IMR-90 (cell line): Measurements from ENCODE around the gene QSOX2. TPM values are rescaled to one million over a fixed set of nuclear protein-coding genes. Genes with fewer than 3 reads are reported as not detected.

Source experiments
- ATAC-seq: fragments of 200-7000 bp; cut with Tn5 transposase; 2 replicates; pipeline ENCODE4 v1.9.1; 2020; ENCODE audit warnings: low read depth, mild to moderate bottlenecking, moderate library complexity
- BruUV-seq: library from RNA; stranded (reverse); fragments of 400-500 nt; replicated peaks from 2 replicates; lab custom pipeline; 2021; lab: Mats Ljungman, UMichigan
- CTCF ChIA-PET: fragments of 300-600 bp; formaldehyde crosslinking; extraction: SDS; loops from one replicate; lab custom pipeline; 2021; ENCODE audit warnings: antibody characterized with exemption; lab: Yijun Ruan, JAX
- POLR2A ChIA-PET: fragments of 300-600 bp; sonication (Branson Sonifier 250); formaldehyde crosslinking; loops from one replicate; lab custom pipeline; 2022; ENCODE audit warnings: antibody characterized with exemption; ENCODE audit not compliant: unreplicated experiment; lab: Charles Lee
- DNase-seq: peaks from one replicate; pipeline ENCODE4 v3.0.0; 2013
- H2AFZ ChIP-seq: replicated peaks from 2 replicates; pipeline ENCODE3; 2013; ENCODE audit warnings: low read length, mild to moderate bottlenecking; ENCODE audit not compliant: poor library complexity
- H2AK5ac ChIP-seq: 2 replicates; pipeline ENCODE4 v1.6.1; 2013; ENCODE audit warnings: low read depth, low read length, inconsistent platforms
- H2AK9ac ChIP-seq: replicated peaks from 2 replicates; pipeline ENCODE3; 2013; ENCODE audit warnings: mild to moderate bottlenecking, low read depth, low read length, moderate library complexity; ENCODE audit not compliant: poor library complexity
- H2BK120ac ChIP-seq: 2 replicates; pipeline ENCODE4 v1.6.1; 2013; ENCODE audit warnings: low read depth, low read length, inconsistent platforms
- H2BK15ac ChIP-seq: 3 replicates; pipeline ENCODE4 v1.6.1; 2013; ENCODE audit warnings: low read depth, low read length, inconsistent platforms
- H2BK20ac ChIP-seq: 2 replicates; pipeline ENCODE4 v1.6.1; 2013; ENCODE audit warnings: low read depth, mild to moderate bottlenecking, inconsistent platforms, low read length, moderate library complexity
- H2BK5ac ChIP-seq: 2 replicates; pipeline ENCODE4 v1.6.1; 2013; ENCODE audit warnings: mild to moderate bottlenecking, low read depth, low read length, inconsistent platforms; ENCODE audit not compliant: poor library complexity, severe bottlenecking
- H3K14ac ChIP-seq: replicated peaks from 2 replicates; pipeline ENCODE4 v1.6.1; 2013; ENCODE audit warnings: low read depth, low read length, inconsistent platforms
- H3K18ac ChIP-seq: 2 replicates; pipeline ENCODE4 v1.6.1; 2013; ENCODE audit warnings: low read depth, low read length, control low read depth
- H3K23ac ChIP-seq: 2 replicates; pipeline ENCODE4 v1.6.1; 2013; ENCODE audit warnings: low read depth, low read length, inconsistent platforms
- H3K27ac ChIP-seq: 2 replicates; pipeline ENCODE4 v1.5.1; 2013; ENCODE audit warnings: mild to moderate bottlenecking, control low read depth, low read length; ENCODE audit not compliant: insufficient read depth
- H3K27me3 ChIP-seq: 2 replicates; pipeline ENCODE4 v1.6.1; 2013; ENCODE audit warnings: low read length; ENCODE audit not compliant: control insufficient read depth, insufficient read depth
- H3K36me3 ChIP-seq: 2 replicates; pipeline ENCODE4 v1.6.1; 2013; ENCODE audit warnings: low read length, mixed read lengths; ENCODE audit not compliant: control insufficient read depth, insufficient read depth
- H3K4ac ChIP-seq: 2 replicates; pipeline ENCODE4 v1.6.1; 2013; ENCODE audit warnings: low read depth, low read length, inconsistent platforms
- H3K4me1 ChIP-seq: 2 replicates; pipeline ENCODE4 v1.6.1; 2013; ENCODE audit warnings: low read length, mixed read lengths; ENCODE audit not compliant: control insufficient read depth, insufficient read depth
- H3K4me2 ChIP-seq: 2 replicates; pipeline ENCODE4 v1.6.1; 2013; ENCODE audit warnings: low read depth, mild to moderate bottlenecking, control low read depth, low read length, moderate library complexity
- H3K4me3 ChIP-seq: 2 replicates; pipeline ENCODE4 v1.5.1; 2013; ENCODE audit warnings: low read depth, mild to moderate bottlenecking, control low read depth, low read length, moderate library complexity; ENCODE audit not compliant: insufficient read depth
- H3K56ac ChIP-seq: 2 replicates; pipeline ENCODE4 v1.6.1; 2013; ENCODE audit warnings: low read length, inconsistent platforms; ENCODE audit not compliant: insufficient read depth; ENCODE audit errors: extremely low read depth
- H3K79me1 ChIP-seq, 2 experiments: 2 replicates each; pipeline ENCODE4 v1.6.1; 2013; ENCODE audit warnings: low read length in 2 of 2, inconsistent platforms in 1 of 2, low read depth in 1 of 2
- H3K9ac ChIP-seq: 2 replicates; pipeline ENCODE4 v1.6.1; 2013; ENCODE audit warnings: low read depth, low read length, control low read depth
- H3K9me1 ChIP-seq: 2 replicates; pipeline ENCODE4 v1.6.1; 2013; ENCODE audit warnings: low read length, inconsistent platforms; ENCODE audit not compliant: insufficient read depth
- H3K9me3 ChIP-seq: 2 replicates; pipeline ENCODE4 v1.6.1; 2013; ENCODE audit warnings: low read length; ENCODE audit not compliant: control insufficient read depth, insufficient read depth
- H4K20me1 ChIP-seq: 2 replicates; pipeline ENCODE4 v1.6.1; 2013; ENCODE audit warnings: low read length, inconsistent platforms; ENCODE audit not compliant: insufficient read depth
- H4K5ac ChIP-seq: 2 replicates; pipeline ENCODE4 v1.6.1; 2013; ENCODE audit warnings: mild to moderate bottlenecking, low read depth, low read length, control low read depth
- H4K8ac ChIP-seq, 2 experiments: 2 replicates each; pipeline ENCODE4 v1.6.1; 2013; ENCODE audit warnings: low read depth in 2 of 2, low read length in 2 of 2, control low read depth in 1 of 2, inconsistent platforms in 1 of 2
- H4K91ac ChIP-seq: 2 replicates; pipeline ENCODE4 v1.6.1; 2013; ENCODE audit warnings: low read depth, low read length, inconsistent platforms; ENCODE audit not compliant: insufficient read depth
- BHLHE40 ChIP-seq: fragments of 150-350 bp; IDR thresholded peaks from 2 replicates; pipeline ENCODE4 v1.6.1; 2016; ENCODE audit warnings: mild to moderate bottlenecking, low read depth, low read length
- CEBPB ChIP-seq: IDR thresholded peaks from 2 replicates; pipeline ENCODE4 v1.6.1; 2012; ENCODE audit warnings: low read depth, low read length, improper control_type of control experiment
- CHD1 ChIP-seq: IDR thresholded peaks from 2 replicates; pipeline ENCODE4 v1.6.1; 2012; ENCODE audit warnings: low read depth, low read length, improper control_type of control experiment
- FOS ChIP-seq: fragments of 150-350 bp; IDR thresholded peaks from 2 replicates; pipeline ENCODE4 v1.6.1; 2016; ENCODE audit warnings: low read depth, low read length
- MAFK ChIP-seq: IDR thresholded peaks from 2 replicates; pipeline ENCODE4 v1.6.1; 2012; ENCODE audit warnings: low read depth, low read length, improper control_type of control experiment
- MAZ ChIP-seq: IDR thresholded peaks from 2 replicates; pipeline ENCODE4 v1.6.1; 2012; ENCODE audit warnings: low read depth, mild to moderate bottlenecking, low read length, improper control_type of control experiment, moderate library complexity, borderline replicate concordance
- MXI1 ChIP-seq: IDR thresholded peaks from 2 replicates; pipeline ENCODE4 v1.6.1; 2012; ENCODE audit warnings: low read depth, mild to moderate bottlenecking, low read length, moderate library complexity, borderline replicate concordance
- NFE2L2 ChIP-seq: fragments of 150-350 bp; IDR thresholded peaks from 2 replicates; pipeline ENCODE4 v1.6.1; 2016; ENCODE audit warnings: low read depth, mild to moderate bottlenecking, low read length
- POLR2A ChIP-seq: IDR thresholded peaks from 2 replicates; pipeline ENCODE4 v1.6.1; 2012; ENCODE audit warnings: mild to moderate bottlenecking, low read depth, low read length
- RAD21 ChIP-seq: IDR thresholded peaks from 2 replicates; pipeline ENCODE4 v1.6.1; 2012; ENCODE audit warnings: low read length, improper control_type of control experiment
- RCOR1 ChIP-seq: IDR thresholded peaks from 2 replicates; pipeline ENCODE4 v1.6.1; 2012; ENCODE audit warnings: mild to moderate bottlenecking, low read length, improper control_type of control experiment; ENCODE audit not compliant: insufficient replicate concordance
- RFX5 ChIP-seq: IDR thresholded peaks from 2 replicates; pipeline ENCODE4 v1.8.0; 2012; ENCODE audit warnings: low read depth, mild to moderate bottlenecking, low read length, moderate library complexity
- SMC3 ChIP-seq: fragments of 150-350 bp; IDR thresholded peaks from 2 replicates; pipeline ENCODE4 v1.6.1; 2016; ENCODE audit warnings: low read depth, mild to moderate bottlenecking, antibody characterized with exemption, low read length, moderate library complexity
- WGBS, 2 experiments: methylation state at CpG; one replicate each; pipeline versions ENCODE4 v1.1.5 to v1.1.7; 2013; ENCODE audit warnings: missing lambda C conversion rate in 2 of 2; ENCODE audit not compliant: insufficient read length in 1 of 2; ENCODE audit errors: extremely low coverage in 2 of 2; 5-methylcytosine and 5-hydroxymethylcytosine counted together
- dilution Hi-C: fragments of 300-500 bp; cut with HindIII; formaldehyde crosslinking; loops from one replicate; pipeline ENCODE4 v1.14.3; 2018; ENCODE audit warnings: low sequenced_read_pairs; ENCODE audit not compliant: unreplicated experiment
- in situ Hi-C: fragments of 300-500 bp; cut with MboI; formaldehyde crosslinking; loops from 3 replicates; pipeline ENCODE4 v1.14.3; 2019; ENCODE audit warnings: low sequenced_read_pairs, inconsistent platforms, mixed read lengths
- intact Hi-C: fragments of 100-400 bp; cut with micrococcal nuclease; formaldehyde crosslinking; loops from 2 replicates; pipeline ENCODE4 v1.10.0; 2022
- polyA plus RNA-seq, 3 experiments: library from polyadenylated mRNA; depleted of rRNA; stranded (reverse); fragments of >200 nt; gene quantifications; 2 replicates each; pipeline ENCODE4 v1.2.3, GENCODE V29; 2012; ENCODE audit warnings: low replicate concordance in 1 of 3
- total RNA-seq: library from RNA; depleted of rRNA; stranded (reverse); fragments of >200 nt; gene quantifications from 2 replicates; pipeline ENCODE4 v1.2.3, GENCODE V29; 2012
- TF ChIP-seq, protein P1 (sequence below): conservative IDR thresholded peaks from 2 replicates; pipeline ENCODE4 v1.5.1; 2012; ENCODE audit warnings: mild to moderate bottlenecking, low read depth, low read length, improper control_type of control experiment
- TF ChIP-seq, protein P2 (sequence below): fragments of 150-350 bp; IDR thresholded peaks from 2 replicates; pipeline ENCODE4 v1.6.1; 2016; ENCODE audit warnings: low read depth, mild to moderate bottlenecking, low read length, moderate library complexity, borderline replicate concordance
- TF ChIP-seq, protein P3 (sequence below): fragments of 150-350 bp; IDR thresholded peaks from 2 replicates; pipeline ENCODE4 v1.6.1; 2017; ENCODE audit warnings: mild to moderate bottlenecking, antibody characterized with exemption, low read length, low read depth

QSOX2 gene
- total and polyA plus RNA-seq, 2 of the 4 experiments (the other 2 are of a cell fraction), result 5.9 to 12.9 TPM

DNA sequence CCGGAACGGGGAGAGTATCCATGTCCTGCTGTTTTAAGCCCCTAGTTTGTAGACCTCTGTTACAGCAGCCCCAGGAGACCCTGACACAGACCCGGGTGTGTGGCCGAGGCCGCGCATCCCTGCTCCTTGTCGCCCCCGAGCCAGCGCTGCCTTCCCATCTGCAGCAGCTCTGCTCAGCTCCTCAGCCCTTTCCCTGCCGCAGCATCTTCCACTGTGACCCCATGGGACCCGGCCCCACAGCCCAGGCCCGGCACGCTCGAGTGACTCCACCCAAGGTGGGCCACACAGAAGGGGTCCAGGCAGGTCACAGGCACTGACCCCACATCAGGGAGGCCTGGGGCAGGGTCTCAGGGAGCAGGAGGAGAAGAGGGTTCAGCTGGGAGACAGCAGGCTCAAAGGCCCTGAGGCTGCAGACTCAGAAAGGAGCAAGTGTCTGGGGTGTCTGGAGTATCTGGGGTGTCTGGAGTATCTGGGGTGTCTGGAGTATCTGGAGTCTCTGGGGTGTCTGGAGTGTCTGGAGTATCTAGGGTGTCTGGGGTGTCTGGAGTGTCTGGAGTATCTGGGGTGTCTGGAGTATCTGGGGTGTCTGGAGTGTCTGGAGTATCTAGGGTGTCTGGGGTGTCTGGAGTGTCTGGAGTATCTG, 71.8 kb downstream of the QSOX2 start:
- DNase-seq (no peak), ATAC-seq (no peak)
- POLR2A ChIA-PET, result no interaction called here
- TF ChIP-seq NFE2L2 (no peak), FOS (no peak), CEBPB (no peak), MAFK (no peak), SMC3 (no peak), MXI1 (no peak), RAD21 (no peak), BHLHE40 (no peak), POLR2A (no peak), MAZ (no peak), RFX5 (no peak), RCOR1 (no peak), CHD1 (no peak)
- TF ChIP-seq, protein P1, sequence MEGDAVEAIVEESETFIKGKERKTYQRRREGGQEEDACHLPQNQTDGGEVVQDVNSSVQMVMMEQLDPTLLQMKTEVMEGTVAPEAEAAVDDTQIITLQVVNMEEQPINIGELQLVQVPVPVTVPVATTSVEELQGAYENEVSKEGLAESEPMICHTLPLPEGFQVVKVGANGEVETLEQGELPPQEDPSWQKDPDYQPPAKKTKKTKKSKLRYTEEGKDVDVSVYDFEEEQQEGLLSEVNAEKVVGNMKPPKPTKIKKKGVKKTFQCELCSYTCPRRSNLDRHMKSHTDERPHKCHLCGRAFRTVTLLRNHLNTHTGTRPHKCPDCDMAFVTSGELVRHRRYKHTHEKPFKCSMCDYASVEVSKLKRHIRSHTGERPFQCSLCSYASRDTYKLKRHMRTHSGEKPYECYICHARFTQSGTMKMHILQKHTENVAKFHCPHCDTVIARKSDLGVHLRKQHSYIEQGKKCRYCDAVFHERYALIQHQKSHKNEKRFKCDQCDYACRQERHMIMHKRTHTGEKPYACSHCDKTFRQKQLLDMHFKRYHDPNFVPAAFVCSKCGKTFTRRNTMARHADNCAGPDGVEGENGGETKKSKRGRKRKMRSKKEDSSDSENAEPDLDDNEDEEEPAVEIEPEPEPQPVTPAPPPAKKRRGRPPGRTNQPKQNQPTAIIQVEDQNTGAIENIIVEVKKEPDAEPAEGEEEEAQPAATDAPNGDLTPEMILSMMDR, result no peak
- TF ChIP-seq, protein P2, sequence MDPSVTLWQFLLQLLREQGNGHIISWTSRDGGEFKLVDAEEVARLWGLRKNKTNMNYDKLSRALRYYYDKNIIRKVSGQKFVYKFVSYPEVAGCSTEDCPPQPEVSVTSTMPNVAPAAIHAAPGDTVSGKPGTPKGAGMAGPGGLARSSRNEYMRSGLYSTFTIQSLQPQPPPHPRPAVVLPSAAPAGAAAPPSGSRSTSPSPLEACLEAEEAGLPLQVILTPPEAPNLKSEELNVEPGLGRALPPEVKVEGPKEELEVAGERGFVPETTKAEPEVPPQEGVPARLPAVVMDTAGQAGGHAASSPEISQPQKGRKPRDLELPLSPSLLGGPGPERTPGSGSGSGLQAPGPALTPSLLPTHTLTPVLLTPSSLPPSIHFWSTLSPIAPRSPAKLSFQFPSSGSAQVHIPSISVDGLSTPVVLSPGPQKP, result no peak
- TF ChIP-seq, protein P3, sequence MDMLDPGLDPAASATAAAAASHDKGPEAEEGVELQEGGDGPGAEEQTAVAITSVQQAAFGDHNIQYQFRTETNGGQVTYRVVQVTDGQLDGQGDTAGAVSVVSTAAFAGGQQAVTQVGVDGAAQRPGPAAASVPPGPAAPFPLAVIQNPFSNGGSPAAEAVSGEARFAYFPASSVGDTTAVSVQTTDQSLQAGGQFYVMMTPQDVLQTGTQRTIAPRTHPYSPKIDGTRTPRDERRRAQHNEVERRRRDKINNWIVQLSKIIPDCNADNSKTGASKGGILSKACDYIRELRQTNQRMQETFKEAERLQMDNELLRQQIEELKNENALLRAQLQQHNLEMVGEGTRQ, result no peak
- Histone ChIP-seq H3K27ac (no peak overlapping the region), H2BK20ac (no peak overlapping the region), H3K9me3 (no peaks in the 10 kb centered on the region), H3K4me2 (no peak overlapping the region), H3K18ac (no peak overlapping the region), H3K56ac (no peak overlapping the region), H4K91ac (no peak overlapping the region), H3K23ac (no peak overlapping the region), H2BK120ac (no peak overlapping the region), H4K8ac (no peak overlapping the region), H4K5ac (no peak overlapping the region), H3K9me1 (no peaks in the 10 kb centered on the region), H3K79me1 (no peaks in the 10 kb centered on the region), H2BK5ac (no peak overlapping the region), H2BK15ac (no peak overlapping the region), H3K27me3 (peaks cover 56% of the 10 kb centered on the region), H3K36me3 (no peaks in the 10 kb centered on the region), H4K20me1 (no peaks in the 10 kb centered on the region), H2AK9ac (no peak overlapping the region), H2AFZ (no peak overlapping the region), H3K9ac (no peak overlapping the region), H2AK5ac (no peak overlapping the region), H3K4me3 (no peak overlapping the region), H3K14ac (no peak overlapping the region), H3K4ac (no peak overlapping the region), H3K4me1 (no peaks in the 10 kb centered on the region)
- WGBS, 2 experiments, result 88% methylated on average over 11 of the region's 14 CpGs; no CpG with 5 or more reads in 1 of the 2 experiments
- BruUV-seq, result no TSS peak
- in situ Hi-C loops, result no loop called here
- intact Hi-C loops, result no loop called here
- CTCF ChIA-PET, result no interaction called here
- dilution Hi-C loops, result no loop called here
